Brain microvascular endothelial cell (primary cell): ENCODE results near the gene GALNTL6.

Experiments
- DNase-seq: peaks from one replicate; pipeline ENCODE4 v3.0.0-alpha.2; 2020
- H3K27ac ChIP-seq: fragments of 250-450 bp; sonication (Bioruptor Pico); 2 replicates; pipeline ENCODE4 v1.5.1; 2020; ENCODE audit warnings: mild to moderate bottlenecking, moderate library complexity
- H3K27me3 ChIP-seq: fragments of 250-450 bp; sonication (Bioruptor Pico); replicated peaks from 2 replicates; pipeline ENCODE4 v1.5.1; 2020; ENCODE audit warnings: mild to moderate bottlenecking
- H3K36me3 ChIP-seq: fragments of 250-450 bp; sonication (Bioruptor Pico); replicated peaks from 2 replicates; pipeline ENCODE4 v1.5.1; 2020; ENCODE audit warnings: mild to moderate bottlenecking
- H3K4me3 ChIP-seq: 2 replicates; pipeline ENCODE4 v1.5.1; 2011; ENCODE audit warnings: low read depth, mild to moderate bottlenecking, control low read depth, low read length, moderate library complexity
- in situ Hi-C: cut with HindIII; loops from 2 replicates; pipeline ENCODE4 v1.10.0; 2017; ENCODE audit warnings: low sequenced_read_pairs, low pct_ligation_motif_present
- TF ChIP-seq, protein P1 (sequence below): IDR thresholded peaks from 2 replicates; pipeline ENCODE4 v1.5.1; 2011; ENCODE audit warnings: low read depth, mild to moderate bottlenecking, moderate library complexity, low read length, control low read depth, inconsistent platforms; ENCODE audit errors: missing control alignments

The GALNTL6 gene

DNA sequence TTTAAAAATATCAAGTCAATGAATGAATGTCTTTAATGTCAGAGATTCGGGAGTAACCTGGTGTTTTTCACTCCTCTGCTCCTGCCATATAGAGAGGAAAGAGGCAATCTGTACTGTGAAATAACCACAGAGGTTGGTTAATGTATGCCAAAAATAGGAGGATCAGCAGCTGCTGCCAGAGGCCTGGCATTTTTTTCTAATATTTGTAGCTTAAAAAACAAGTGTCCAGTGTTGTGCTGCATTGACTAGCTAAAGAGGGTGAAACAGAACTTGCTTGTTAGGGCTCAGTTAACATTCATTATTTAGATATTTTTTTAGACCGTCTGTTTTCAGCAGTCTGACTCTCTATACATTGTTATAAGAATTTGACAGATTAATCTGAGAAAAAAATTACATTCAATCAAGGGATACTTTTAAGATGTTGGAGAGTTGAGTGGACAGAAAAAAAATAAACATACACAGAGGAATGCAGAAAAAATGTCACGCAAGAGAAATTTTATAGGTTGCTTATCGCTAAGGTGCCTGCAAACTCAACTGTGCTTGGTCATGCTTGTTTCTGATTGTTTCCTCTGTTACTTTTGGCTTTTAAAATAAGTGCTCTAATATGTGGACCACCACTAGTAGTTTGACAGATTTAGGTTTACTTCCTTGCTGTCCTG, 963.1 kb downstream of the GALNTL6 start:
- H3K27me3 ChIP-seq = no peaks in the 10 kb centered on the region
- in situ Hi-C loops = no loop called here

DNA sequence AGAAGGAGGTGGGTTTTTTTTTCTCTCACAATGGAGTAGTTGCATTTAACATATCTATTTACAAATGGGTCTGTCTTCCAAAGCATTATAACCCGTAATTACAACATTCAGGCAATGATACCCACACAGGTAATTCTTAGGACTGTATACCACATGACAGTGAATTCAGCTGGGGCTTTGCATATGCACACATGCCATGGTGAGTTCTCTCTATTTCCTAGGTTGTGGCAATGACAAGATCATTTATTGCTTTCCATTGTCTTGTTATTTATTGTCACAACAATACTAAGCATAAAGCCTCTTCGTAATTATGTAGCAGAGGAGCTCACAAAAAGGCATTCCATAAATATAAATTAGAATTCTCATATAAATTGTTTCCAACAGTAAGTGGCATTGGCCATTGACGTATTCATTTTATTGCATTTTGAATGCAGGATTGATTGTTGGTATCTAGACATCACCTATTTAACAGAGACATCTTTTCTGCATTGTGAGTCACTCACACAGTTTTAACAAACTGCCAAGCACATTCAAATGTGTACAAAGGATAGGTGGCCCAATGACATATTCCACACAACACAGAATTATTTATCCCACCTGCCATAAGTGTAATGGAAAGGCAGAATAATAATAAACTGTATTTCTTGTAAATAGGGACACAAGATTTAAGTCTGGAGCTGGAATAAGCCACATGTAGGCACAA, 964.7 kb downstream of the GALNTL6 start:
- H3K27me3 ChIP-seq = no peaks in the 10 kb centered on the region
- H3K4me3 ChIP-seq = no peak overlapping the region
- no peaks in the 10 kb centered on the region for H3K36me3 ChIP-seq
- TF ChIP-seq, protein P1, sequence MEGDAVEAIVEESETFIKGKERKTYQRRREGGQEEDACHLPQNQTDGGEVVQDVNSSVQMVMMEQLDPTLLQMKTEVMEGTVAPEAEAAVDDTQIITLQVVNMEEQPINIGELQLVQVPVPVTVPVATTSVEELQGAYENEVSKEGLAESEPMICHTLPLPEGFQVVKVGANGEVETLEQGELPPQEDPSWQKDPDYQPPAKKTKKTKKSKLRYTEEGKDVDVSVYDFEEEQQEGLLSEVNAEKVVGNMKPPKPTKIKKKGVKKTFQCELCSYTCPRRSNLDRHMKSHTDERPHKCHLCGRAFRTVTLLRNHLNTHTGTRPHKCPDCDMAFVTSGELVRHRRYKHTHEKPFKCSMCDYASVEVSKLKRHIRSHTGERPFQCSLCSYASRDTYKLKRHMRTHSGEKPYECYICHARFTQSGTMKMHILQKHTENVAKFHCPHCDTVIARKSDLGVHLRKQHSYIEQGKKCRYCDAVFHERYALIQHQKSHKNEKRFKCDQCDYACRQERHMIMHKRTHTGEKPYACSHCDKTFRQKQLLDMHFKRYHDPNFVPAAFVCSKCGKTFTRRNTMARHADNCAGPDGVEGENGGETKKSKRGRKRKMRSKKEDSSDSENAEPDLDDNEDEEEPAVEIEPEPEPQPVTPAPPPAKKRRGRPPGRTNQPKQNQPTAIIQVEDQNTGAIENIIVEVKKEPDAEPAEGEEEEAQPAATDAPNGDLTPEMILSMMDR = no peak
- H3K27ac ChIP-seq = no peak overlapping the region
- DNase-seq = no peak
- in situ Hi-C loops = no loop called here

More for the DNA sequence above, 963.1 kb downstream of the GALNTL6 start:
- TF ChIP-seq, protein P1 = no peak
- no peak overlapping the region for H3K27ac ChIP-seq
- no peak for DNase-seq
- H3K36me3 ChIP-seq = no peaks in the 10 kb centered on the region
- no peak overlapping the region for H3K4me3 ChIP-seq

GRCh38 chr4:172778583-172778982, 965.4 kb downstream of the GALNTL6 start:
- DNase-seq = no peak
- no peak overlapping the region for H3K27ac ChIP-seq
- in situ Hi-C loops = no loop called here
- no peaks in the 10 kb centered on the region for H3K27me3 ChIP-seq
- TF ChIP-seq, protein P1 = no peak
- H3K4me3 ChIP-seq = no peak overlapping the region
- H3K36me3 ChIP-seq = no peaks in the 10 kb centered on the region

GRCh38 chr4:172780566-172781081, 967.4 kb downstream of the GALNTL6 start:
- in situ Hi-C loops = no loop called here
- TF ChIP-seq, protein P1 = no peak
- Histone ChIP-seq H3K4me3 (no peak overlapping the region), H3K27ac (no peak overlapping the region), H3K36me3 (no peaks in the 10 kb centered on the region), H3K27me3 (no peaks in the 10 kb centered on the region)
- DNase-seq = no peak

DNA sequence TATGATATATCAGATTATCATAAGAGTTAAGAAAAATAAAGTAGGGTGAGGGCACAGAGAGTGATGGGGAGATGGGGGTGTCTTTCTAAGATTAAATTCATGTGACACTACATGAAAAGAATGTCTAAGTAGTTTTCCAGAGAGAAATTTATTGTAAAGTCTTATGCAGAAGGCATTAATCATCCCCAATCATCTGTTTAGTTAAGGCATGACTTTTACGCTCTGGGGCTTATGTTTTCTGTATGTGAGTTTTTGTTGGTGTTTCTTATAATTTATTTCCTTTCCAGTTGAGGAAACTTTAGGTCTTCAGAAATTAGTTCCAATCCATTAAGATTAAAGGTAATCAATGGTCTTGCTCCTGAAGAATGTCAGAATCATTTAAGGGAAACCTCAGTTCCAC, 972.4 kb downstream of the GALNTL6 start:
- H3K4me3 ChIP-seq = no peak overlapping the region
- TF ChIP-seq, protein P1 = no peak
- no peak for DNase-seq
- in situ Hi-C loops = no loop called here
- H3K27me3 ChIP-seq = no peaks in the 10 kb centered on the region
- no peaks in the 10 kb centered on the region for H3K36me3 ChIP-seq
- H3K27ac ChIP-seq = no peak overlapping the region
